DMS53 (cell line): ENCODE measurements around the gene HEXD.
A peak's percentile ranks its signal among the peaks of the same experiment; 100 is the strongest.
"Not testable (repeated sequence)": the region's sequence is repeated elsewhere in the genome, so short reads cannot be mapped to it uniquely, and the experiment has no call there.

Experiments used
- DNase-seq: peaks from one replicate; lab custom pipeline; 2025; lab: John Stamatoyannopoulos, UW

The HEXD gene

GRCh38 chr17:82382220-82382932, 35.8 kb upstream of the HEXD start:
- not testable (repeated sequence) for DNase-seq

- no peak for DNase-seq
Measured at GRCh38 chr17:82382933-82383255, 35.3 kb upstream of the HEXD start.

DNA sequence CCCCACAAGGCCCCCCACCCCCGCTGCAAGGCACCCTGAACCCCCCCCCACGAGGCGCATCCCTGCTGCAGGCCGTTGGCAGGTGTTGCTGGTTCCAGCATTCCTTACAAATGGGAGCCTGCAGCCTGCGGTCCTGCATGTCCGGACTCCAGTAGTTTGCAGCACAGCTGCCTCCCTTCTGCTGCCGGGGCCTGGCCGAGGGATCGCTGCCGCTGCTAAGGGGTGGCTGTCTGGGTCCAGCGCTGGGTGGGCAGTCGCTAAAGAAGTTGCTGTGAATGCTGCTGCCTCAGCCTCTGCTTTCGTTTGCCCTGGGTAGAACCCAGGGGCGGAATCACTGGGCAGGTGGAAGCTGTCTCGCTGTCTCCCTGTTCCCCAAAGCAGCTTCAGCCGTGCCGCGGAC, 34.7 kb upstream of the HEXD start:
- DNase-seq = no peak

DNA sequence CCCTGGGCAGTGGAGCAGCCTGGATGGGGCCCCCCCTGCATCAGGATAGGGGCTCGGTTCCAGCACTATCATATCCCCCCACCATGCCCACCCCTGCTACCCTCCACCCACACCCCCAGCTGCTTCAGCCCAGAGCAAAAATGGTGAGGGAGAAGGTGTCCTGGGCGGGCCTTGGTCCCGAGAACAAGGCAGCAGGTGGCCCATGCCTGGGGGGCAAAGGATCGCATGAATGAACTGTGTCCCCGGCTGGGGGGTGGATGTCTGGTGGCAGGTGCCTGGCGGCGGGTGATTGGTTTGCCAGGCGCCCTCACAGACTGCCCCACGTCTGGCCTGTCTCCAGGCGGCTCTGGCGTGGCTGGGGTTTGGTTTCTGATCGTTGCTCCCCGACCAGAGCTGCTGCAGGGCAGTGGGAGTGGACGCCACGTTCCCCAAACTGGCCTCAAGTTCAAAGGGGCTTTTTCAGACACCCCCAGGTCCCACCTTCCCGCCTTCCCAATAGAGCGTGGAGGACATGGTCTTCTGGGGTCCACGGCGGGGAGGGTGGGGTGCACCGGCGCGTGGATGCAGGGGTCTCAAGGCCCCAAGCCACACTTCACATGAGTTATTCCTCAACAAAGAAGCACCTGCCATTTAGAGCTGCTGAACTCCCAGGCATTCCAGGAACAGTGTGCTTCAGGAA, 34.0 kb upstream of the HEXD start:
- no peak for DNase-seq

DNA sequence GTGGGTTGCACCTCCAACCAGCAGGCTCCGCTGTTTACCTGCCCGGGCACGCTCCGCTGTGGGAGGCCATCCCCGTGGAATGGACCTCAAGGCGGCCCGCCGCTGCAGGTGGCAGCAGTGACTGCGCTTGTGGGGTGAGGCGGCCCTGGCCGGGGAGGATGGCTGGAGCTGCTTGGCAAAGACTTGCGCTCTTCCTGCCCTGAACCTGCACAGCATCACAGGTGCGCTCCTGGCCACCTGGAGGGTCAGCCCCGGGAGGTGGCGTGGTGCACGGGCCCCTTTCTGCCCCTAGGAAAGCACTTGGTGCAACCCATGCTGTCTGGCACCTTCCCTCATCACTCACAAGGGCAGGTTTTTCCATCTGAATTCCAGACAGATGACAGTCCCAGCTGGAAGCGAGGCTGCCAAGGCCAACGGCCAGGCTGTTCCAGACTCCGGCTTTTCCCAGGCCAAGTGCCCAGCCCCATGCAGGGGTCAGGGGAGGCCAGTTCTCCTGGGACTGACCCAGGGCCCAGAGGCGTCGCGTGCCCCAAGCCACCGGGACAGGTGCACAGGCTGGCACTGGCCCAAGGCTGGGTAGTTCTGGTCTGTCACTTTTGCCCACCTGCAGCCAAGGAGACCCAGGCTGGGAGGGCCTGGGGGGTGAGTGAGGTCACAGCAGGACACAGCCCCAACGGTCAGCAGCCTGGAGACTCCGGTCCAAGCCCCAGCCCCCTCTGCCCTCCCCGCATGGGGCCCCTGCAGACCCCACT, 33.2 kb upstream of the HEXD start:
- peak; percentile 87 for DNase-seq

DNA sequence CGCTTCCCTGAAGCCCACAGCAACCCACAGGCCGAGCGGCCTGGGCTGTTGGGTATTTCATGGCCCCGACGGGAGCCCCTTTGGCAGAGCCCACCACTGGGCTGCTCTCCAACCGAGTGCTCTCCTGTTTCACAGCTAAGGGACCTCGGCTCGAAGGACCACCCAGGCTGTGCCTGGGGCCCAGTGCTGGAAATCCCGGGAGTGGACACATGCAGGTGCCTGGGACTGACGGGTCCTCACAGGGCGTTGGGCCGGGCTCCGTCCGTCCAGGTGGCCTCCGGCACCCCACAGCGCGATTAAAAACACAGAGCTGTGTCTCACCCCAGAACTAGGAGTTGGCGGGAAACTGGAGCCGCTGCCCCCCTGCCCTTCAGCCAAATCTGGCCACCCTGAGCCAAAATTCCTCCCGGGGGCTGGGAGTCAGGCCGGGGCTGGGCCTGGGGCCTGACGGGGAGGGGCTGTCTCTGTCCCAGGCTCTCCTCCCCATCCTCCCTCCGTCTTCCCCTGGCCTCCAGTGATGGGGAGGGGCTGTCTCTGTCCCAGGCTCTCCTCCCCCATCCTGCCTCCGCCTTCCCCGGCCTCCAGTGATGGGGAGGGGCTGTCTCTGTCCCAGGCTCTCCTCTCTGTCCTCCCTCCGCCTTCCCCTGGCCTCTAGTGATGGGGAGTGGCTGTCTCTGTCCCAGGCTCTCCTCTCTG, 32.4 kb upstream of the HEXD start:
- no peak for DNase-seq

- DNase-seq = no peak
Measured at GRCh38 chr17:82386255-82386831, 31.8 kb upstream of the HEXD start.

DNA sequence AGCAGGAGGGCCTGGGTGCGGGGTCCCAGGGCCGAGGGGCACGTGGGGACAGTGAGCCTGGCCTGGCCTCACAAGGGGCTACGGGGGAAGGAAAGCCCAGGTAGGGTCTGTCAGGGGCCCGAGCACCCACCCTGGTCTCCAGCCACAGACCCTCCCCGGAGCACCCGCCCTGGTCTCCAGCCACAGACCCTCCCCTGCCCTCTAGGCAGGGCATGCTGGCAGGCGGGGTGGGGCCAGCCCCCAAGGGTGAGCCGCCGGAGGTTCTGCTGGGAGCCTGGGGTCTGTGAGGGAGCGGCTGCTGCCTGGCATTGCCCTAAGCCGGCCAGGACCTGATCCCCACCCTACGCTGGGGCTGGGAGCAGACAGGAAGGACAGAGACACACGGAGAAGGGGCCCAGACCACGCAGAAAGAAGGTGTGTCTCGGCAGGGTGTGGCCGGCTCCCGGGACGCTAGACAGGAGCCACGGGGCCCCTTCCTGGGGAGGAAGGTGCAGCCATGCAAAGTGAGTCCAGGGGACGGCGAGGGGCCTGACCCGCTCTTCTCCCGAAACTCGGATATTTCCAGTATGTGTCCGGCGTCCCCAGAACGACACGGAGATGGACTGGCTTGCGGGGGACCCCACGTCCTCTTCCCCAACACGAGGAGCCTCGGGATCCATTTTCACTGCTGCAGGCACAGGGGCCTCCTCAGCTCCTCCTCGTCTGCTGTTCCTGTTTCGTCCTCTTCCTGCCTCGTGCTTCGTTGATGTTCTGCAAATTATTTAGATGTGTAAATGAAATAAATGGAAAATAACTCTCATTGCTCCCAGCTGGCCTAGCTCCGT, 31.1 kb upstream of the HEXD start:
- DNase-seq = no peak

DNA sequence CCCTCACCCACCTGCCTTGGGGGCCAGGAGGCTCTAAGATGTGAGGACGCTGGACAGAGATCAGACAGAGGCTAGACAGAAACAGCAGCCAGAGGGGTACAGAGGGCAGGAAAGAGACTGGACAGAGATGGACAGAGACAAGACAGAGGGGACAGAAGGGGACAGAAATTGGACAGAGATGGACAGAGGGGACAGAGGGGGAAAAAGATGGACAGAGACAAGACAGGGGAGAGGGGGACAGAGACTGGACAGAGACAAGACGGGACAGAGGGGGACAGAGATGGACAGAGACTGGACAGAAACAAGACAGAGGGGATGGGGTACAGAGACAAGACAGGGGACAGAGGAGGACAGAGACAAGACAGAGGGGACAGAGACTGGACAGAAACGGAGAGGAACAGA, 30.4 kb upstream of the HEXD start:
- no peak for DNase-seq

- DNase-seq = peak; percentile 82
Measured at GRCh38 chr17:82388223-82388921, 29.8 kb upstream of the HEXD start.

DNA sequence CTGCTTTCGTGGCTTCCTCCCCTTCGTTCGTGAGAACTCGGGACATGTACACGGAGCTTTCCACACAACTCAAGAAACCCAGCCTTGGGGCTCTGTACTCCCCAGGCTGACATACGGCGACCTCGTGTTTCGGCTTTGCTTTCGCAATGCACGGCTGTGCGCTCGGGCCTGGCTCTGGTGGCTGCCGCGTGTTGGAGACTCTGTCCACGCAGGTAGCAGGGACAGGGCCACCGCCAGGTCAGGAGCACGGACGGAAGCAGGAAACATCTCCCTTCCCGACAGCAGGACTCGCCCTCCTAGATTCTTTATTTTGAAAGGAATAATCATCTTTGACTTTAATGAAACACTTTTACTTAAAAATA, 29.2 kb upstream of the HEXD start:
- DNase-seq = no peak

- no peak for DNase-seq
Measured at GRCh38 chr17:82389379-82389778, 28.8 kb upstream of the HEXD start.

- no peak for DNase-seq
Measured at GRCh38 chr17:82390015-82390859, 27.9 kb upstream of the HEXD start.

- DNase-seq = no peak
Measured at GRCh38 chr17:82390860-82391435, 27.2 kb upstream of the HEXD start.

DNA sequence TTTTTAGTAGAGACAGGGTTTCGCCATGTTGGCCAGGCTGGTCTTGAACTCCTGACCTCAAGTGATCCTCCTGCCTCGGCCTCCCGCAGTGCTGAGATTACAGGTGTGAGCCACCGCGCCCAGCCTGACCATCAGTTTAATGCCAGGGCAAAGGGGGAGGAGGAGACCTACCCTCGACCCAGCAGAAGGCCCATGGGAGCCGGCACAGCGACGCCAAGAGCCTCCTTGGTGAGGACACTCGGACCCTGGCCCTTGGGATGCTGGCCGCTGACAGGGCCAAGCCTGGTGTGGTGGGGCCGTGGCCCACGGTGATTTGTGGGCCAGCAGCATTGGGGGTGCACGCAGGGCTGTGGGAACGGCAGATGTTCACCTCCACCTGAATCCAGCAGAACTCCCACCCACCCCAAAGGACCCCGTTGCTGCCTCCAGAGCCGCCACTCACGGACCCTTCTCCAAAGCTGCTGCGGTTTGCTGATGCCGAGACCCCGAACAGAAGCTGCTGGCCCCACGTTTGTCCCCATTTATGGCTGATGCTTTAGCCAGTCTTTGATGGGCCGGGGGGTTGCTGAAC, 26.6 kb upstream of the HEXD start:
- no peak for DNase-seq

- no peak for DNase-seq
Measured at GRCh38 chr17:82392209-82392920, 25.8 kb upstream of the HEXD start.

GRCh38 chr17:82392941-82393340, 25.2 kb upstream of the HEXD start:
- no peak for DNase-seq

- DNase-seq = no peak
Measured at GRCh38 chr17:82394278-82394677, 23.9 kb upstream of the HEXD start.
